AG04450 (cell line): ENCODE data around the gene FGGY. TPM values are rescaled to one million over a fixed set of nuclear protein-coding genes. Genes with fewer than 3 reads are reported as not detected.

ENCODE experiments used
- CTCF ChIA-PET: fragments of 300-600, 350-600 bp; formaldehyde crosslinking; extraction: SDS; loops from one replicate; lab custom pipeline; 2022; ENCODE audit warnings: antibody characterized with exemption, inconsistent platforms; lab: Charles Lee
- POLR2A ChIA-PET: fragments of 350-600 bp; formaldehyde crosslinking; extraction: SDS; loops from one replicate; lab custom pipeline; 2021; ENCODE audit warnings: antibody characterized with exemption, inconsistent platforms; lab: Yijun Ruan, JAX
- DNase-seq: peaks from one replicate; pipeline ENCODE4 v3.0.0-alpha.2; 2011; ENCODE audit warnings: low read depth, low spot score
- H3K27ac ChIP-seq: one replicate; pipeline ENCODE4 v1.5.1; 2012; ENCODE audit warnings: low read depth, low read length, control low read depth
- H3K27me3 ChIP-seq: one replicate; pipeline ENCODE4 v1.6.0; 2012; ENCODE audit warnings: low read length; ENCODE audit not compliant: control insufficient read depth, insufficient read depth
- H3K4me3 ChIP-seq: 2 replicates; pipeline ENCODE4 v1.5.1; 2011; ENCODE audit warnings: mild to moderate bottlenecking, low read depth, low read length, control low read depth
- H3K9me3 ChIP-seq: 2 replicates; pipeline ENCODE4 v1.5.1; 2012; ENCODE audit warnings: low read length; ENCODE audit not compliant: control insufficient read depth, insufficient read depth
- polyA plus RNA-seq: library from polyadenylated mRNA; depleted of rRNA; stranded (reverse); fragments of >200 nt; gene quantifications from 2 replicates; pipeline ENCODE4 v1.2.3, GENCODE V29; 2011
- TF ChIP-seq, protein P1 (sequence below): IDR thresholded peaks from 2 replicates; pipeline ENCODE4 v1.5.1; 2011; ENCODE audit warnings: low read depth, low read length, control low read depth, inconsistent platforms

FGGY gene
- polyA plus RNA-seq, 1 experiment, result 11.8 TPM

DNA sequence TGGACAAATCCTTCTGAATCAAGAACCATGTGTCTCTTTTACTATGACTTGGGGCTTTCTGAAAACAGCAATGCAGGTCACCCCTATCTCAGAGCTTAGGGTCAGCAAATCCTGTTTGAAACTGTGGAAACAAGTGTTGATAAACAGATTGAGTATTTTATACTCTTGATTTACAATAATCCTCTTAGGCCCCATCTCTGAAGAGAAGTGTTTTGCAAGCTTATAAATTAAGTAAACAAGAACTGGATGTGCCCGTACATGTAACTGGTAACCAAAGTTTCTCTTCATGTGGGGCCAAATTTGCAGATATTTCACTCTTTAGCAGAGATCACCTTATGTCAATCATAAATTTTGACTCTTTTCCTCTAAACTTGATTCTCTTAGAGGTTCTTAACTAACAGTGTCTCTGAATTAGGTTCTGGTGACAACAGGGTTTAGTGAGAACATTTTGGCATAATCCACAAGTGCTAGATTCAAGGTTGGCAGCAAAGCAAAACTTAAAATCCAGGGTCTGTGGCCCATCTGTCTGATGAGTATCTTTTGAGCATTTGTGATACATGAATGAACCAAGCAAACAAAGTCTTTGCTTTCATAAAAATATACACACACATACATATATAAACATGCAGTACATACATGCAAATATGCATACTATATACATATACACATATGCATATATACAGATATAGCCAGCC is 334.8 kb downstream of the FGGY start:
- Histone ChIP-seq H3K9me3 (no peaks in the 10 kb centered on the region), H3K27me3 (no peaks in the 10 kb centered on the region), H3K27ac (no peak overlapping the region), H3K4me3 (no peak overlapping the region)
- TF ChIP-seq, protein P1, sequence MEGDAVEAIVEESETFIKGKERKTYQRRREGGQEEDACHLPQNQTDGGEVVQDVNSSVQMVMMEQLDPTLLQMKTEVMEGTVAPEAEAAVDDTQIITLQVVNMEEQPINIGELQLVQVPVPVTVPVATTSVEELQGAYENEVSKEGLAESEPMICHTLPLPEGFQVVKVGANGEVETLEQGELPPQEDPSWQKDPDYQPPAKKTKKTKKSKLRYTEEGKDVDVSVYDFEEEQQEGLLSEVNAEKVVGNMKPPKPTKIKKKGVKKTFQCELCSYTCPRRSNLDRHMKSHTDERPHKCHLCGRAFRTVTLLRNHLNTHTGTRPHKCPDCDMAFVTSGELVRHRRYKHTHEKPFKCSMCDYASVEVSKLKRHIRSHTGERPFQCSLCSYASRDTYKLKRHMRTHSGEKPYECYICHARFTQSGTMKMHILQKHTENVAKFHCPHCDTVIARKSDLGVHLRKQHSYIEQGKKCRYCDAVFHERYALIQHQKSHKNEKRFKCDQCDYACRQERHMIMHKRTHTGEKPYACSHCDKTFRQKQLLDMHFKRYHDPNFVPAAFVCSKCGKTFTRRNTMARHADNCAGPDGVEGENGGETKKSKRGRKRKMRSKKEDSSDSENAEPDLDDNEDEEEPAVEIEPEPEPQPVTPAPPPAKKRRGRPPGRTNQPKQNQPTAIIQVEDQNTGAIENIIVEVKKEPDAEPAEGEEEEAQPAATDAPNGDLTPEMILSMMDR, result no peak
- ChIA-PET POLR2A (no interaction called here), CTCF (no interaction called here)
- no peak for DNase-seq

DNA sequence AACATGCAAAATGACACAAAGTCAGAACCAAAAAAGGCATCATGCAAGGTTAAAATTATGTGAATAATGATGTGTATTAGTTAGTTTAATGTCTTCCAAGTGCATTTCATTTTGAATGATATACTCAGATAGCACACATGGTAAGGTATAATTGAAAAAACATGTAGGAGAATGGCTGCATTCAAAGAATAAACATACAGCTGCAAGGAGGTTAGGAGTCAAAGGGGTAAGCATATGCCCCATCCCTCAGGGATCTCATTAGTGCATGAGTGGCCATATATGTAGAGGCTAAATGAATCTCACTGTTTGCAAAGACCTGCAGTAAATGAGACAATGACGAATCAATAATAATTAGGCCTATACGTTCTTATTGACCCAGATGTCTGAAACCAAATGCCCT is 338.2 kb downstream of the FGGY start:
- ChIA-PET CTCF (no interaction called here), POLR2A (no interaction called here)
- Histone ChIP-seq H3K27ac (no peak overlapping the region), H3K27me3 (no peaks in the 10 kb centered on the region), H3K9me3 (no peaks in the 10 kb centered on the region), H3K4me3 (no peak overlapping the region)
- no peak for DNase-seq
- TF ChIP-seq, protein P1, result no peak

DNA sequence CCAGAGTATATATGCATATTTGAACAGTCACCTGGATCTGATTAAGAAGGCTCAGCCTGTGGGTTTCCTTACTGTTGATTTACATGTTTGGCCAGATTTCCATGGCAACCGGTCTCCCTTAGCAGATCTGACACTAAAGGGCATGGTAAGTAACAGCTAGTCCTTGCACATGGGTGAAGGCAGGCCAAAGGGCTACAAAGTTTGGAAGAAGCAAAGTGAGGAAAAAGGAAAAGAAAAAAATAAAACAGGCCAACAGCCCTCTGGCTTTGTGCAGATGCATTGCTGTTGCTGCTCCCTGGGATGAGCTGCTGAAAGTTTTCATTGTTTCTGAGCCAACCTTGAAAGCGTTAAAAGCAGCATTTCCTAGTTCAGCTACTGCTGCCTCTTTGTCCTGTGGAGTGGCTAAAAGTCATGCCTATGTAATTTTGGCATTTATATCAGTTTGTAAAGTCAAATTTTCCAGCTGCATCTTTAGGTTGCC is 341.4 kb downstream of the FGGY start:
- no peaks in the 10 kb centered on the region for H3K9me3 ChIP-seq
- H3K27me3 ChIP-seq, result no peaks in the 10 kb centered on the region
- H3K27ac ChIP-seq, result no peak overlapping the region
- CTCF ChIA-PET, result no interaction called here
- TF ChIP-seq, protein P1, result peak; percentile 32
- POLR2A ChIA-PET, result no interaction called here
- no peak overlapping the region for H3K4me3 ChIP-seq
- DNase-seq, result peak; percentile 62

DNA sequence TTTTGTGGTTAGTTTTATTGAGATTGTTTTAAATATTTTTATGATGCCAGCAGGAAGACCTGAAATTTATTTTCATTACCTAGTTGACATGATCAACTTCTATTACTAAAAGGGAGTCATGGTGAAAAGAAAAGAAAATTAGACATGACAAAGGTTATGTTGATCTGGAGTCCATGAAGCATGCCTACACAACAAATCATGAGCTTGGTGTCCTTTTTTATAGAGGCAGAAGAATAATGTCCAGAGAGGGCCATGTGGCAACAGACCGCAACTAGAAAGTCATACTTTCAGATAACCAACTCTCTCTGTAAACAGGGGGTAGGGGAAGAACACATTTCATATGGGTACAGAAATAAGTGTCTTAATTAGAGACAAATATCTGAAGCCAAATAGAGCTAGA is 342.4 kb downstream of the FGGY start:
- Histone ChIP-seq H3K4me3 (no peak overlapping the region), H3K27me3 (no peaks in the 10 kb centered on the region), H3K9me3 (no peaks in the 10 kb centered on the region), H3K27ac (no peak overlapping the region)
- TF ChIP-seq, protein P1, result no peak
- ChIA-PET POLR2A (no interaction called here), CTCF (no interaction called here)
- no peak for DNase-seq

DNA sequence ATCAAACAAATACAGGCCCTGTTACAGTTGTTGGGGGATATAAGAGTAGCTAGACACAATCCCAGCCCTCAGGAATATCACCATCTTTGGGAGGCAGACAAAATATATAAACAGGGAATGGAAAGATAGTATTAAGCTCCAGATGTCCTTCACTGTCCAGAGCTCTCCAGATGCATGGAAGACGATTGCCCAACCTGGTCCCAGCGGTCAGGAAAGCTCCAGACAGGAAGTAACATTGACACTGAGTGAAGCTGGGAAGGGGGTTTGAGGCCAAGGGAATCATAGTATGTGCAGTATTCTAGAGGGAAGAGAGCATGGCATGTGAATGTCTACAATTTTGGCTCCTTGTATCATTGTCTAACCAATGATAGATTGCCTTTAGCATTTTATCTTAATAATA is 344.0 kb downstream of the FGGY start:
- Histone ChIP-seq H3K4me3 (no peak overlapping the region), H3K27ac (no peak overlapping the region), H3K9me3 (no peaks in the 10 kb centered on the region), H3K27me3 (no peaks in the 10 kb centered on the region)
- TF ChIP-seq, protein P1, result no peak
- CTCF ChIA-PET, result no interaction called here
- no peak for DNase-seq
- POLR2A ChIA-PET, result no interaction called here
